ENCODE measurements around the gene FABP1.

DNA sequence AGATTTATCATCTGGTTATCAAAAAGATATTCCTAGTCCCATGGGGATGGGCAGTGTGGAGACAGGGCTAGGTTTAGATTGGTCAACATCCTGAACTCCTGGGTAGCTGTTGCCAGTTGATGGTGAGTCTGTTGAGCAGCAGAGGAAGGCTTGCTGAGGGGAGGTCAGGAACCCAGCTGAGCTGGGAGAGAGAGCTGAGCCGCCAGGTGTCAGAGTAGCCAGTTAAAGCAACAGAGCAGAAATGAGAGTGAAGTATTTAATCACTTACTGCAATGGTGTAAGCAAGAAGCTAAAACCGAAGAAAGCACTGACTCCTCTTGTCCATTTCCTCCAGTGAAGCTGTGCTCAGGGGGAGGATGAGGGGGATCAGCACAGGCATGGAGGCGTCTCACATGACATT lies 30.7 kb downstream of the FABP1 start:
- TF ChIP-seq POLR2AphosphoS5 (IDR thresholded peaks at IDR 0.05; ENCODE audit: borderline replicate concordance, low read depth, low read length) = no peak
- TF ChIP-seq EZH2 (IDR thresholded peaks at IDR 0.05) = no peak
